IMR-90 (cell line): ENCODE data around the gene MMP24. TPM values are rescaled to one million over a fixed set of nuclear protein-coding genes. Genes with fewer than 3 reads are reported as not detected.

Source experiments
- ATAC-seq: fragments of 200-7000 bp; cut with Tn5 transposase; 2 replicates; pipeline ENCODE4 v1.9.1; 2020; ENCODE audit warnings: low read depth, mild to moderate bottlenecking, moderate library complexity
- BruUV-seq: library from RNA; stranded (reverse); fragments of 400-500 nt; replicated peaks from 2 replicates; lab custom pipeline; 2021; lab: Mats Ljungman, UMichigan
- CTCF ChIA-PET: fragments of 300-600 bp; formaldehyde crosslinking; extraction: SDS; loops from one replicate; lab custom pipeline; 2021; ENCODE audit warnings: antibody characterized with exemption; lab: Yijun Ruan, JAX
- POLR2A ChIA-PET: fragments of 300-600 bp; sonication (Branson Sonifier 250); formaldehyde crosslinking; loops from one replicate; lab custom pipeline; 2022; ENCODE audit warnings: antibody characterized with exemption; ENCODE audit not compliant: unreplicated experiment; lab: Charles Lee
- DNase-seq: peaks from one replicate; pipeline ENCODE4 v3.0.0; 2013
- H2AFZ ChIP-seq: replicated peaks from 2 replicates; pipeline ENCODE3; 2013; ENCODE audit warnings: low read length, mild to moderate bottlenecking; ENCODE audit not compliant: poor library complexity
- H2AK5ac ChIP-seq: 2 replicates; pipeline ENCODE4 v1.6.1; 2013; ENCODE audit warnings: low read depth, low read length, inconsistent platforms
- H2AK9ac ChIP-seq: replicated peaks from 2 replicates; pipeline ENCODE3; 2013; ENCODE audit warnings: mild to moderate bottlenecking, low read depth, low read length, moderate library complexity; ENCODE audit not compliant: poor library complexity
- H2BK120ac ChIP-seq: 2 replicates; pipeline ENCODE4 v1.6.1; 2013; ENCODE audit warnings: low read depth, low read length, inconsistent platforms
- H2BK15ac ChIP-seq: 3 replicates; pipeline ENCODE4 v1.6.1; 2013; ENCODE audit warnings: low read depth, low read length, inconsistent platforms
- H2BK20ac ChIP-seq: 2 replicates; pipeline ENCODE4 v1.6.1; 2013; ENCODE audit warnings: low read depth, mild to moderate bottlenecking, inconsistent platforms, low read length, moderate library complexity
- H2BK5ac ChIP-seq: 2 replicates; pipeline ENCODE4 v1.6.1; 2013; ENCODE audit warnings: mild to moderate bottlenecking, low read depth, low read length, inconsistent platforms; ENCODE audit not compliant: poor library complexity, severe bottlenecking
- H3K14ac ChIP-seq: replicated peaks from 2 replicates; pipeline ENCODE4 v1.6.1; 2013; ENCODE audit warnings: low read depth, low read length, inconsistent platforms
- H3K18ac ChIP-seq: 2 replicates; pipeline ENCODE4 v1.6.1; 2013; ENCODE audit warnings: low read depth, low read length, control low read depth
- H3K23ac ChIP-seq: 2 replicates; pipeline ENCODE4 v1.6.1; 2013; ENCODE audit warnings: low read depth, low read length, inconsistent platforms
- H3K27ac ChIP-seq: 2 replicates; pipeline ENCODE4 v1.5.1; 2013; ENCODE audit warnings: mild to moderate bottlenecking, control low read depth, low read length; ENCODE audit not compliant: insufficient read depth
- H3K27me3 ChIP-seq: 2 replicates; pipeline ENCODE4 v1.6.1; 2013; ENCODE audit warnings: low read length; ENCODE audit not compliant: control insufficient read depth, insufficient read depth
- H3K36me3 ChIP-seq: 2 replicates; pipeline ENCODE4 v1.6.1; 2013; ENCODE audit warnings: low read length, mixed read lengths; ENCODE audit not compliant: control insufficient read depth, insufficient read depth
- H3K4ac ChIP-seq: 2 replicates; pipeline ENCODE4 v1.6.1; 2013; ENCODE audit warnings: low read depth, low read length, inconsistent platforms
- H3K4me1 ChIP-seq: 2 replicates; pipeline ENCODE4 v1.6.1; 2013; ENCODE audit warnings: low read length, mixed read lengths; ENCODE audit not compliant: control insufficient read depth, insufficient read depth
- H3K4me2 ChIP-seq: 2 replicates; pipeline ENCODE4 v1.6.1; 2013; ENCODE audit warnings: low read depth, mild to moderate bottlenecking, control low read depth, low read length, moderate library complexity
- H3K4me3 ChIP-seq: 2 replicates; pipeline ENCODE4 v1.5.1; 2013; ENCODE audit warnings: low read depth, mild to moderate bottlenecking, control low read depth, low read length, moderate library complexity; ENCODE audit not compliant: insufficient read depth
- H3K56ac ChIP-seq: 2 replicates; pipeline ENCODE4 v1.6.1; 2013; ENCODE audit warnings: low read length, inconsistent platforms; ENCODE audit not compliant: insufficient read depth; ENCODE audit errors: extremely low read depth
- H3K79me1 ChIP-seq, 2 experiments: 2 replicates each; pipeline ENCODE4 v1.6.1; 2013; ENCODE audit warnings: low read length in 2 of 2, inconsistent platforms in 1 of 2, low read depth in 1 of 2
- H3K9ac ChIP-seq: 2 replicates; pipeline ENCODE4 v1.6.1; 2013; ENCODE audit warnings: low read depth, low read length, control low read depth
- H3K9me1 ChIP-seq: 2 replicates; pipeline ENCODE4 v1.6.1; 2013; ENCODE audit warnings: low read length, inconsistent platforms; ENCODE audit not compliant: insufficient read depth
- H3K9me3 ChIP-seq: 2 replicates; pipeline ENCODE4 v1.6.1; 2013; ENCODE audit warnings: low read length; ENCODE audit not compliant: control insufficient read depth, insufficient read depth
- H4K20me1 ChIP-seq: 2 replicates; pipeline ENCODE4 v1.6.1; 2013; ENCODE audit warnings: low read length, inconsistent platforms; ENCODE audit not compliant: insufficient read depth
- H4K5ac ChIP-seq: 2 replicates; pipeline ENCODE4 v1.6.1; 2013; ENCODE audit warnings: mild to moderate bottlenecking, low read depth, low read length, control low read depth
- H4K8ac ChIP-seq, 2 experiments: 2 replicates each; pipeline ENCODE4 v1.6.1; 2013; ENCODE audit warnings: low read depth in 2 of 2, low read length in 2 of 2, control low read depth in 1 of 2, inconsistent platforms in 1 of 2
- H4K91ac ChIP-seq: 2 replicates; pipeline ENCODE4 v1.6.1; 2013; ENCODE audit warnings: low read depth, low read length, inconsistent platforms; ENCODE audit not compliant: insufficient read depth
- ELK1 ChIP-seq: fragments of 150-350 bp; IDR thresholded peaks from 2 replicates; pipeline ENCODE4 v1.6.1; 2016; ENCODE audit warnings: low read depth, mild to moderate bottlenecking, low read length, moderate library complexity, borderline replicate concordance
- NFE2L2 ChIP-seq: fragments of 150-350 bp; IDR thresholded peaks from 2 replicates; pipeline ENCODE4 v1.6.1; 2016; ENCODE audit warnings: low read depth, mild to moderate bottlenecking, low read length
- RAD21 ChIP-seq: IDR thresholded peaks from 2 replicates; pipeline ENCODE4 v1.6.1; 2012; ENCODE audit warnings: low read length, improper control_type of control experiment
- WGBS, 2 experiments: methylation state at CpG; one replicate each; pipeline versions ENCODE4 v1.1.5 to v1.1.7; 2013; ENCODE audit warnings: missing lambda C conversion rate in 2 of 2; ENCODE audit not compliant: insufficient read length in 1 of 2; ENCODE audit errors: extremely low coverage in 2 of 2; 5-methylcytosine and 5-hydroxymethylcytosine counted together
- dilution Hi-C: fragments of 300-500 bp; cut with HindIII; formaldehyde crosslinking; loops from one replicate; pipeline ENCODE4 v1.14.3; 2018; ENCODE audit warnings: low sequenced_read_pairs; ENCODE audit not compliant: unreplicated experiment
- in situ Hi-C: fragments of 300-500 bp; cut with MboI; formaldehyde crosslinking; loops from 3 replicates; pipeline ENCODE4 v1.14.3; 2019; ENCODE audit warnings: low sequenced_read_pairs, inconsistent platforms, mixed read lengths
- intact Hi-C: fragments of 100-400 bp; cut with micrococcal nuclease; formaldehyde crosslinking; loops from 2 replicates; pipeline ENCODE4 v1.10.0; 2022
- polyA plus RNA-seq, 3 experiments: library from polyadenylated mRNA; depleted of rRNA; stranded (reverse); fragments of >200 nt; gene quantifications; 2 replicates each; pipeline ENCODE4 v1.2.3, GENCODE V29; 2012; ENCODE audit warnings: low replicate concordance in 1 of 3
- total RNA-seq: library from RNA; depleted of rRNA; stranded (reverse); fragments of >200 nt; gene quantifications from 2 replicates; pipeline ENCODE4 v1.2.3, GENCODE V29; 2012

MMP24 gene
- total and polyA plus RNA-seq, 2 of the 4 experiments (the other 2 are of a cell fraction) = 0.36 to 0.79 TPM

DNA sequence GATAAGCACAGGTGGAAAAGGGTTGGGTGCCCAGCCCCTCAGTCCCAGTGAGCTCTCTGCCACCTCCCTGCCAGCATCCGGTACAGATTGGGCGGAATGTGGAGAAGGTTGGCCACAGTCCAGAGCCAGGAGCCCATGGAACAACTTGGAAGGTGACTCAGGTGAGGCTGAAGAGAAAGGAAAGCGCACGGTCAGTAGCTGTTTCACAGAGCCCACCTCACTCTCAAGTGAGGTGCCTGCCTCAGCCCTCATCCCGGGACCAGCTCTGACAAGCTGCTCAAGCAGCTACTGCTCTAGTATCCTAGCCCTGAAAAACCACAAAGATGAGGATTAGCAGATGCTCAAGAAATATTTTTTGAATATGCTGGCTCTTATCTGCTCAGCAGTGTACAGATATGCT, 52.5 kb downstream of the MMP24 start:
- H3K23ac ChIP-seq = no peak overlapping the region
- peaks cover 4% of the 10 kb centered on the region for H4K20me1 ChIP-seq
- ATAC-seq (no peak), DNase-seq (peak; percentile 27)
- POLR2A ChIA-PET = no interaction called here
- no peaks in the 10 kb centered on the region for H3K27me3 ChIP-seq
- in situ Hi-C loops = no loop called here
- H3K9me3 ChIP-seq = no peaks in the 10 kb centered on the region
- H3K79me1 ChIP-seq = peaks cover 30 to 82% of the 10 kb centered on the region in 2 experiments
- no peak overlapping the region for H2AFZ ChIP-seq
- H3K18ac ChIP-seq = no peak overlapping the region
- no peak overlapping the region for H2AK5ac ChIP-seq
- CTCF ChIA-PET = no interaction called here
- peaks cover 10% of the 10 kb centered on the region for H3K4me1 ChIP-seq
- H2BK5ac ChIP-seq = no peak overlapping the region
- no CpG with 5 or more reads among the region's 5 CpGs for WGBS, 2 experiments
- H3K9me1 ChIP-seq = 0 out of 2 replicates have a peak, but pooled peaks cover 6% of the 10 kb centered on the region
- no peak overlapping the region for H4K91ac ChIP-seq
- no peak overlapping the region for H3K14ac ChIP-seq
- peak overlapping the region; percentile 88 for H2AK9ac ChIP-seq
- no peak overlapping the region for H2BK15ac ChIP-seq
- intact Hi-C loops = loop anchor here (10.0 kb wide), 2 partner anchors 156 to 404 kb away; partner anchors contain the start of genes ACSS2, GDF5 and GGT7
- no peak overlapping the region for H3K4ac ChIP-seq
- H2BK20ac ChIP-seq = no peak overlapping the region
- dilution Hi-C loops = no loop called here
- H3K56ac ChIP-seq = no peak overlapping the region
- no peak overlapping the region for H4K5ac ChIP-seq
- no peak for TF ChIP-seq RAD21
- no peak for TF ChIP-seq ELK1
- TF ChIP-seq NFE2L2 = no peak
- no peak overlapping the region for H2BK120ac ChIP-seq
- H4K8ac ChIP-seq = no peak overlapping the region
- H3K9ac ChIP-seq = no peak overlapping the region
- H3K27ac ChIP-seq = no peak overlapping the region
- no peak overlapping the region for H3K4me2 ChIP-seq
- H3K36me3 ChIP-seq = peaks cover 47% of the 10 kb centered on the region
- no peak overlapping the region for H3K4me3 ChIP-seq
- BruUV-seq = no TSS peak
